Measurements from ENCODE around the gene EXOC4.

DNA sequence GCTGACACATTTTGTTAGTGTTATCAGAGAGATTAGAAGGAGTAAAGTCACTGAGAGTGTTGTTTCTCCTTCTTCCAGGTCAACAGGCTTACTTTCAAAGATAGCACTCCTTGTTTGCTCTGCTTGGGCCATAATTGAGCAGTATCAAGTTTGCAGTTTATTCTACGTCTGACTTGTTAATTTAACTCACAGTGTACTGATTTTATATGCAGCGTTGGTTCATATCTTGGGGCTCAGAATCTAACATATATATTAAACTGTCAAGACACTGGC lies 430.2 kb downstream of the EXOC4 start:
- TF ChIP-seq EZH2 (IDR thresholded peaks at IDR 0.05) (no peak), POLR2AphosphoS5 (IDR thresholded peaks at IDR 0.05; ENCODE audit: borderline replicate concordance, low read depth, low read length) (no peak)

Measured in SK-N-MC (cell line).